ENCODE data around the gene HDAC8. TPM values are rescaled to one million over a fixed set of nuclear protein-coding genes. Genes with fewer than 3 reads are reported as not detected.

The HDAC8 gene
- polyA plus RNA-seq, 2 of the 4 experiments (the other 2 are of a cell fraction): 28.7 to 38.3 TPM

DNA sequence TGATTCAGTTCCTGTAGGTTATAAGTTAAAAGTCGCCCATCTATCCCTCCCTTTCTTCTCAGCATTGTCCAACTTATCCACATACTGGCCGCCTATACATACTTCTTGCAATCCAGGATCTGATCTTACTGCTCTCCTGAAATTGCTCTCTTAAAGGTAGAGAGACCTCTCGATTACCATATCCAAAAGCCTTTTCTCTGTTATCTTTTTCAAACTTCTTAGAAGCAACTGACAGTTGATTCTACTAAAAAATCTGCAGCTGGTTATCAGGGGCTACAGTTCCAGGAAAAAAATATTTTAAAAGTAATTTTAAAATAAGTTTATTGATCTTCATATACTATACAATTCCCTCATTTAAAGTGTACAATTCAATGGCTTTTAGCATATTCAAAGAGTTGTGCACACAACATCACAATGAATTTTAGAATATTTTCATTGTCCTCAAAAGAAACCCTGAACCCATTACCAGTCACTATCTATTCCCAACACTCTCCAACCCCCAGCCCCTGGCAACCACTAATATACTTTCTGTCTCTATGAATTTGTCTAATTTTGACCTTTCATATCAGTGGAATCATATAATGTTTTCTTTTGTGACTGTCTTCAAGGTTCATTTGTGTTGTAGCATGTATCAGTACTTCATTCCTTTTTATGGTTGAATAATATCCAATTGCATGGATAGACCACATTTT, 102.0 kb downstream of the HDAC8 start:
- WGBS (ENCODE audit: missing lambda C conversion rate): 88% methylated on average over 3 of the region's 3 CpGs
- ChIA-PET CTCF (no interaction called here), POLR2A (no interaction called here)
- no peak overlapping the region for H3K4me3 ChIP-seq
- FAIRE-seq: peak; percentile 36
- no peak for TF ChIP-seq SREBF2 (IDR thresholded peaks at IDR 0.05)
- TF ChIP-seq, protein P1, sequence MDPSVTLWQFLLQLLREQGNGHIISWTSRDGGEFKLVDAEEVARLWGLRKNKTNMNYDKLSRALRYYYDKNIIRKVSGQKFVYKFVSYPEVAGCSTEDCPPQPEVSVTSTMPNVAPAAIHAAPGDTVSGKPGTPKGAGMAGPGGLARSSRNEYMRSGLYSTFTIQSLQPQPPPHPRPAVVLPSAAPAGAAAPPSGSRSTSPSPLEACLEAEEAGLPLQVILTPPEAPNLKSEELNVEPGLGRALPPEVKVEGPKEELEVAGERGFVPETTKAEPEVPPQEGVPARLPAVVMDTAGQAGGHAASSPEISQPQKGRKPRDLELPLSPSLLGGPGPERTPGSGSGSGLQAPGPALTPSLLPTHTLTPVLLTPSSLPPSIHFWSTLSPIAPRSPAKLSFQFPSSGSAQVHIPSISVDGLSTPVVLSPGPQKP (IDR thresholded peaks at IDR 0.05; ENCODE audit: low read depth, low read length): no peak
- TF ChIP-seq TFCP2L1 (CRISPR knock-in tag; IDR thresholded peaks at IDR 0.05): no peak
- TF ChIP-seq, protein P2, sequence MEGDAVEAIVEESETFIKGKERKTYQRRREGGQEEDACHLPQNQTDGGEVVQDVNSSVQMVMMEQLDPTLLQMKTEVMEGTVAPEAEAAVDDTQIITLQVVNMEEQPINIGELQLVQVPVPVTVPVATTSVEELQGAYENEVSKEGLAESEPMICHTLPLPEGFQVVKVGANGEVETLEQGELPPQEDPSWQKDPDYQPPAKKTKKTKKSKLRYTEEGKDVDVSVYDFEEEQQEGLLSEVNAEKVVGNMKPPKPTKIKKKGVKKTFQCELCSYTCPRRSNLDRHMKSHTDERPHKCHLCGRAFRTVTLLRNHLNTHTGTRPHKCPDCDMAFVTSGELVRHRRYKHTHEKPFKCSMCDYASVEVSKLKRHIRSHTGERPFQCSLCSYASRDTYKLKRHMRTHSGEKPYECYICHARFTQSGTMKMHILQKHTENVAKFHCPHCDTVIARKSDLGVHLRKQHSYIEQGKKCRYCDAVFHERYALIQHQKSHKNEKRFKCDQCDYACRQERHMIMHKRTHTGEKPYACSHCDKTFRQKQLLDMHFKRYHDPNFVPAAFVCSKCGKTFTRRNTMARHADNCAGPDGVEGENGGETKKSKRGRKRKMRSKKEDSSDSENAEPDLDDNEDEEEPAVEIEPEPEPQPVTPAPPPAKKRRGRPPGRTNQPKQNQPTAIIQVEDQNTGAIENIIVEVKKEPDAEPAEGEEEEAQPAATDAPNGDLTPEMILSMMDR (IDR thresholded peaks at IDR 0.05): no peak
- no peak for TF ChIP-seq HEYL (CRISPR knock-in tag; IDR thresholded peaks at IDR 0.05)
- TF ChIP-seq CHD2 (IDR thresholded peaks at IDR 0.05; ENCODE audit: low read length, partially characterized antibody): no peak
- TF ChIP-seq JUNB (IDR thresholded peaks at IDR 0.05): no peak
- TF ChIP-seq EHF (CRISPR knock-in tag; IDR thresholded peaks at IDR 0.05): no peak
- no peak for TF ChIP-seq PHF8 (IDR thresholded peaks at IDR 0.05; ENCODE audit: borderline replicate concordance, low read depth)
- TF ChIP-seq GATA3 (IDR thresholded peaks at IDR 0.05; ENCODE audit: borderline replicate concordance): no peak
- TF ChIP-seq, protein P3, sequence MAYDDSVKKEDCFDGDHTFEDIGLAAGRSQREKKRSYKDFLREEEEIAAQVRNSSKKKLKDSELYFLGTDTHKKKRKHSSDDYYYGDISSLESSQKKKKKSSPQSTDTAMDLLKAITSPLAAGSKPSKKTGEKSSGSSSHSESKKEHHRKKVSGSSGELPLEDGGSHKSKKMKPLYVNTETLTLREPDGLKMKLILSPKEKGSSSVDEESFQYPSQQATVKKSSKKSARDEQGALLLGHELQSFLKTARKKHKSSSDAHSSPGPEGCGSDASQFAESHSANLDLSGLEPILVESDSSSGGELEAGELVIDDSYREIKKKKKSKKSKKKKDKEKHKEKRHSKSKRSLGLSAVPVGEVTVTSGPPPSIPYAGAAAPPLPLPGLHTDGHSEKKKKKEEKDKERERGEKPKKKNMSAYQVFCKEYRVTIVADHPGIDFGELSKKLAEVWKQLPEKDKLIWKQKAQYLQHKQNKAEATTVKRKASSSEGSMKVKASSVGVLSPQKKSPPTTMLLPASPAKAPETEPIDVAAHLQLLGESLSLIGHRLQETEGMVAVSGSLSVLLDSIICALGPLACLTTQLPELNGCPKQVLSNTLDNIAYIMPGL (CRISPR knock-in tag; IDR thresholded peaks at IDR 0.05; ENCODE audit: borderline replicate concordance): no peak
- TF ChIP-seq, protein P4, sequence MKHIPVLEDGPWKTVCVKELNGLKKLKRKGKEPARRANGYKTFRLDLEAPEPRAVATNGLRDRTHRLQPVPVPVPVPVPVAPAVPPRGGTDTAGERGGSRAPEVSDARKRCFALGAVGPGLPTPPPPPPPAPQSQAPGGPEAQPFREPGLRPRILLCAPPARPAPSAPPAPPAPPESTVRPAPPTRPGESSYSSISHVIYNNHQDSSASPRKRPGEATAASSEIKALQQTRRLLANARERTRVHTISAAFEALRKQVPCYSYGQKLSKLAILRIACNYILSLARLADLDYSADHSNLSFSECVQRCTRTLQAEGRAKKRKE (CRISPR knock-in tag; IDR thresholded peaks at IDR 0.05; ENCODE audit: low read depth): no peak
- TF ChIP-seq FOXS1 (CRISPR knock-in tag; IDR thresholded peaks at IDR 0.05): no peak
- no peak for TF ChIP-seq HOXA7 (CRISPR knock-in tag; IDR thresholded peaks at IDR 0.05)
- TF ChIP-seq NPAS2 (CRISPR knock-in tag; IDR thresholded peaks at IDR 0.05; ENCODE audit: borderline replicate concordance): no peak
- DNase-seq (ENCODE audit: low read depth in 1 of 2, low spot score in 1 of 2): no peak
- H3K4me1 ChIP-seq: no peaks in the 10 kb centered on the region
- H3K9me3 ChIP-seq: no peaks in the 10 kb centered on the region
- H3K27ac ChIP-seq: no peak overlapping the region
- no peak overlapping the region for H3K4me2 ChIP-seq
- ATAC-seq: no peak

DNA sequence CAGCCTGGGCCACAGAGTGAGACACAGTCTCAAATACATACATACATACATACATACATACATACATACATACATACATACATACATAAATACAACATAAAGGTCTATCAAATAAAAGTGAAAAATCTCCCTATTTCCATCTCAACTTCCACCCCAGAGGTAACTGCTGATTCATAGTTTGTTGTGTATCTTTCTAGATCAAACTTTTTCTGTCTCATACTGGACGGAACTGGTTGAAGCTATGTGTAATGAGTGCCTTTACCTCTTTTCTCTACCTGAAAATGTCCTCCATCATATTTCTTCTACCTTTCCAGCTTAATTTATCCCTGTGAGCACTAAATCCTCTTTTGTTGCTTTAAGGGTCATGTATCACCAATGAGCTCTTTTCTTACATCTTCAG, 102.5 kb downstream of the HDAC8 start:
- H3K4me1 ChIP-seq: no peaks in the 10 kb centered on the region
- WGBS (ENCODE audit: missing lambda C conversion rate): 97% methylated on average over 1 of the region's 1 CpG
- H3K4me2 ChIP-seq: no peak overlapping the region
- no peak overlapping the region for H3K27ac ChIP-seq
- no peaks in the 10 kb centered on the region for H3K9me3 ChIP-seq
- ATAC-seq (no peak), FAIRE-seq (peak; percentile 63), DNase-seq (ENCODE audit: low read depth in 1 of 2, low spot score in 1 of 2) (no peak)
- ChIA-PET POLR2A (no interaction called here), CTCF (no interaction called here)
- no peak for TF ChIP-seq TFCP2L1 (CRISPR knock-in tag; IDR thresholded peaks at IDR 0.05)
- TF ChIP-seq FOXS1 (CRISPR knock-in tag; IDR thresholded peaks at IDR 0.05): no peak
- no peak for TF ChIP-seq EP300 (IDR thresholded peaks at IDR 0.05)
- TF ChIP-seq GATA3 (IDR thresholded peaks at IDR 0.05; ENCODE audit: borderline replicate concordance): no peak
- no peak for TF ChIP-seq TP53 (CRISPR knock-in tag; IDR thresholded peaks at IDR 0.05)
- no peak for TF ChIP-seq RAD21 (conservative IDR thresholded peaks at IDR 0.05 in 1 of 2, IDR thresholded peaks at IDR 0.05 in 1 of 2)
- TF ChIP-seq RARB (CRISPR knock-in tag; IDR thresholded peaks at IDR 0.05): no peak
- TF ChIP-seq, protein P5, sequence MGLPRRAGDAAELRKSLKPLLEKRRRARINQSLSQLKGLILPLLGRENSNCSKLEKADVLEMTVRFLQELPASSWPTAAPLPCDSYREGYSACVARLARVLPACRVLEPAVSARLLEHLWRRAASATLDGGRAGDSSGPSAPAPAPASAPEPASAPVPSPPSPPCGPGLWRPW (IDR thresholded peaks at IDR 0.05): no peak
- TF ChIP-seq, protein P6, sequence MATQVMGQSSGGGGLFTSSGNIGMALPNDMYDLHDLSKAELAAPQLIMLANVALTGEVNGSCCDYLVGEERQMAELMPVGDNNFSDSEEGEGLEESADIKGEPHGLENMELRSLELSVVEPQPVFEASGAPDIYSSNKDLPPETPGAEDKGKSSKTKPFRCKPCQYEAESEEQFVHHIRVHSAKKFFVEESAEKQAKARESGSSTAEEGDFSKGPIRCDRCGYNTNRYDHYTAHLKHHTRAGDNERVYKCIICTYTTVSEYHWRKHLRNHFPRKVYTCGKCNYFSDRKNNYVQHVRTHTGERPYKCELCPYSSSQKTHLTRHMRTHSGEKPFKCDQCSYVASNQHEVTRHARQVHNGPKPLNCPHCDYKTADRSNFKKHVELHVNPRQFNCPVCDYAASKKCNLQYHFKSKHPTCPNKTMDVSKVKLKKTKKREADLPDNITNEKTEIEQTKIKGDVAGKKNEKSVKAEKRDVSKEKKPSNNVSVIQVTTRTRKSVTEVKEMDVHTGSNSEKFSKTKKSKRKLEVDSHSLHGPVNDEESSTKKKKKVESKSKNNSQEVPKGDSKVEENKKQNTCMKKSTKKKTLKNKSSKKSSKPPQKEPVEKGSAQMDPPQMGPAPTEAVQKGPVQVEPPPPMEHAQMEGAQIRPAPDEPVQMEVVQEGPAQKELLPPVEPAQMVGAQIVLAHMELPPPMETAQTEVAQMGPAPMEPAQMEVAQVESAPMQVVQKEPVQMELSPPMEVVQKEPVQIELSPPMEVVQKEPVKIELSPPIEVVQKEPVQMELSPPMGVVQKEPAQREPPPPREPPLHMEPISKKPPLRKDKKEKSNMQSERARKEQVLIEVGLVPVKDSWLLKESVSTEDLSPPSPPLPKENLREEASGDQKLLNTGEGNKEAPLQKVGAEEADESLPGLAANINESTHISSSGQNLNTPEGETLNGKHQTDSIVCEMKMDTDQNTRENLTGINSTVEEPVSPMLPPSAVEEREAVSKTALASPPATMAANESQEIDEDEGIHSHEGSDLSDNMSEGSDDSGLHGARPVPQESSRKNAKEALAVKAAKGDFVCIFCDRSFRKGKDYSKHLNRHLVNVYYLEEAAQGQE (IDR thresholded peaks at IDR 0.05): no peak
- no peak overlapping the region for H3K4me3 ChIP-seq

Measured in A549 (cell line).